Stimulated activated CD8-positive, alpha-beta memory T cell treated with anti-CD3 and anti-CD28 coated beads, Interleukin-12 subunit alpha, Interleukin-12 subunit beta, amount 100 ng/mL, for 24 hours (primary cell): ENCODE results near the gene PLXNA2.

Experiments
- DNase-seq: peaks from one replicate; pipeline ENCODE4 v3.0.0-alpha.2; 2020; ENCODE audit errors: extremely low read depth

PLXNA2 gene

GRCh38 chr1:207999972-208000371 lies 244.2 kb downstream of the PLXNA2 start:
- DNase-seq = no peak

- DNase-seq = no peak
These were observed 244.8 kb downstream of the PLXNA2 start for GRCh38 chr1:207999274-207999915.

- no peak for DNase-seq
These were observed 245.5 kb downstream of the PLXNA2 start for GRCh38 chr1:207998691-207999090.

GRCh38 chr1:207997486-207998268 lies 246.5 kb downstream of the PLXNA2 start:
- DNase-seq = no peak

- no peak for DNase-seq
These were observed 247.5 kb downstream of the PLXNA2 start for GRCh38 chr1:207996636-207997035.

- DNase-seq = no peak
These were observed 248.6 kb downstream of the PLXNA2 start for GRCh38 chr1:207995576-207995975.

- DNase-seq = no peak
These were observed 250.4 kb downstream of the PLXNA2 start for GRCh38 chr1:207993477-207994445.

- DNase-seq = no peak
These were observed 251.4 kb downstream of the PLXNA2 start for GRCh38 chr1:207992677-207993236.

- DNase-seq = no peak
These were observed 252.6 kb downstream of the PLXNA2 start for GRCh38 chr1:207991583-207992026.

- DNase-seq = no peak
These were observed 253.2 kb downstream of the PLXNA2 start for GRCh38 chr1:207990876-207991582.

- no peak for DNase-seq
These were observed 253.7 kb downstream of the PLXNA2 start for GRCh38 chr1:207990455-207990854.

- DNase-seq = no peak
These were observed 255.6 kb downstream of the PLXNA2 start for GRCh38 chr1:207988326-207989165.

GRCh38 chr1:207987164-207987563 lies 257.0 kb downstream of the PLXNA2 start:
- no peak for DNase-seq

- DNase-seq = no peak
These were observed 258.2 kb downstream of the PLXNA2 start for GRCh38 chr1:207985996-207986395.

GRCh38 chr1:207984831-207985572 lies 259.2 kb downstream of the PLXNA2 start:
- DNase-seq = no peak

GRCh38 chr1:207983044-207983635 lies 261.0 kb downstream of the PLXNA2 start:
- no peak for DNase-seq

- no peak for DNase-seq
These were observed 262.2 kb downstream of the PLXNA2 start for GRCh38 chr1:207981976-207982375.

- DNase-seq = no peak
These were observed 265.7 kb downstream of the PLXNA2 start for GRCh38 chr1:207978441-207978840.

- no peak for DNase-seq
These were observed 266.3 kb downstream of the PLXNA2 start for GRCh38 chr1:207977876-207978275.
